ENCODE results near the gene OR8B3.

DNA sequence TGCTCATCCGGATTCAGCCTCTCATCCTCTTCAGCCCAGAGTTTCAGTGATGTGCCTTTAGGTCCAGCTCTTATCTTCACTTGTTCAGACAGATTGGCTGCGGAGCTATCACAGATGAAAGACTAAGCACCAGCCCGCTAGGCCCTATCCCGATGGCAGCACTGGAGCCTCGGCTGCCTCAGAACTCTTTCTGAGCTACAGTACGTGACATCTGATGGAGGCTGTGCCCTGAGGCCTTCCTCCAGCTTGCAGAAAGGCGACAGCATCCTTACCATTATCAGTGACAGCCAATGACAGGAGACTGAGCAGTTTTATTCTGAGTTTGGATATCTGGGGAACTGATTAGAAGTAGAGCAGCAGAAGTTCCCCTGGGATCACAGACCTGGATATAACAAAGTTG, 42.7 kb upstream of the OR8B3 start:
- TF ChIP-seq, protein P1, sequence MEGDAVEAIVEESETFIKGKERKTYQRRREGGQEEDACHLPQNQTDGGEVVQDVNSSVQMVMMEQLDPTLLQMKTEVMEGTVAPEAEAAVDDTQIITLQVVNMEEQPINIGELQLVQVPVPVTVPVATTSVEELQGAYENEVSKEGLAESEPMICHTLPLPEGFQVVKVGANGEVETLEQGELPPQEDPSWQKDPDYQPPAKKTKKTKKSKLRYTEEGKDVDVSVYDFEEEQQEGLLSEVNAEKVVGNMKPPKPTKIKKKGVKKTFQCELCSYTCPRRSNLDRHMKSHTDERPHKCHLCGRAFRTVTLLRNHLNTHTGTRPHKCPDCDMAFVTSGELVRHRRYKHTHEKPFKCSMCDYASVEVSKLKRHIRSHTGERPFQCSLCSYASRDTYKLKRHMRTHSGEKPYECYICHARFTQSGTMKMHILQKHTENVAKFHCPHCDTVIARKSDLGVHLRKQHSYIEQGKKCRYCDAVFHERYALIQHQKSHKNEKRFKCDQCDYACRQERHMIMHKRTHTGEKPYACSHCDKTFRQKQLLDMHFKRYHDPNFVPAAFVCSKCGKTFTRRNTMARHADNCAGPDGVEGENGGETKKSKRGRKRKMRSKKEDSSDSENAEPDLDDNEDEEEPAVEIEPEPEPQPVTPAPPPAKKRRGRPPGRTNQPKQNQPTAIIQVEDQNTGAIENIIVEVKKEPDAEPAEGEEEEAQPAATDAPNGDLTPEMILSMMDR (conservative IDR thresholded peaks at IDR 0.05): no peak
- TF ChIP-seq EZH2 (IDR thresholded peaks at IDR 0.05; ENCODE audit: low read depth): no peak
